Coronary artery (tissue), 2 donors: Measurements from ENCODE around the gene PKN1.
"Not testable (repeated sequence)": the region's sequence is repeated elsewhere in the genome, so short reads cannot be mapped to it uniquely, and the experiment has no call there.

ENCODE experiments used
- DNase-seq: peaks from one replicate; pipeline ENCODE4 v3.0.0-alpha.2; 2017; ENCODE audit warnings: low spot score
- H3K27ac ChIP-seq, 2 donors: fragments of 200-600 bp; sonication (generic); one replicate each; pipeline ENCODE4 v1.5.1; 2016 to 2019
- H3K4me3 ChIP-seq: fragments of 200-600 bp; sonication (generic); 2 replicates; pipeline ENCODE4 v1.5.1; 2016; ENCODE audit warnings: mild to moderate bottlenecking, moderate library complexity
- TF ChIP-seq, protein P1 (sequence below): fragments of 200-600 bp; sonication (generic); IDR thresholded peaks from one replicate; pipeline ENCODE4 v1.5.1; 2019; ENCODE audit warnings: antibody characterized with exemption

The PKN1 gene

DNA sequence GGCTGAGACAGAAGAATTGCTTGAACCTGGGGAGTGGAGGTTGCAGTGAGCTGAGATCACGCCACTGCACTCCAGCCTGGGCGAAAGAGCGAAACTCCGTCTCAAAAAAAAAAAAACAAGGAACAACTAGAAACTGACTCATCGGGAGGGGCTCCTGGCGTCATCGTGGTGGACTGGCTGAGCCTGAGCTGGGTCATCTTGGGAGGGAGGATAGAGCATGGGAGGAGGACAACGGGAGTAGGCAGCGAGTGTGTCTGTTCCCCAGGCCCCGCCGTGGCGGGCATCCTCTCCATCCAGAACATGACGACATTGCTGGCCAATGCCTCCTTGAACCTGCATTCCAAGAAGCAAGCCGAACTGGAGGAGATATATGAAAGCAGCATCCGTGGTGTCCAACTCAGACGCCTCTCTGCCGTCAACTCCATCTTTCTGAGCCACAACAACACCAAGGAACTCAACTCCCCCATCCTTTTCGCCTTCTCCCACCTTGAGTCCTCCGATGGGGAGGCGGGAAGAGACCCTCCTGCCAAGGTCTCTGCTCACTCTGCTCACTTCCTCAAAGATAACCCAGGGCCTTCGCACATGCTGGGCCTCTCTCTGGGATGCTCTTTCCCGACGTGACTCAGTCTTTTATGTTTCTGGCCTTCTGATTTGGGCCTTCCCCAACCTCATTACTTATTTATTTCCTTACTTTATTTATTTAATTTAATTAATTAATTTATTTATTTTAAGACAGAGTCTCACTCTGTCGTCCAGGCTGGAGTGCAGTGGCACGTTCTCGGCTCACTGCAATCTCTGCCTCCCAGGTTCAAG, 30.6 kb upstream of the PKN1 start:
- H3K4me3 ChIP-seq: no peak overlapping the region
- peak overlapping the region; percentile 35 to 77 for H3K27ac ChIP-seq
- no peak for DNase-seq
- TF ChIP-seq, protein P1, sequence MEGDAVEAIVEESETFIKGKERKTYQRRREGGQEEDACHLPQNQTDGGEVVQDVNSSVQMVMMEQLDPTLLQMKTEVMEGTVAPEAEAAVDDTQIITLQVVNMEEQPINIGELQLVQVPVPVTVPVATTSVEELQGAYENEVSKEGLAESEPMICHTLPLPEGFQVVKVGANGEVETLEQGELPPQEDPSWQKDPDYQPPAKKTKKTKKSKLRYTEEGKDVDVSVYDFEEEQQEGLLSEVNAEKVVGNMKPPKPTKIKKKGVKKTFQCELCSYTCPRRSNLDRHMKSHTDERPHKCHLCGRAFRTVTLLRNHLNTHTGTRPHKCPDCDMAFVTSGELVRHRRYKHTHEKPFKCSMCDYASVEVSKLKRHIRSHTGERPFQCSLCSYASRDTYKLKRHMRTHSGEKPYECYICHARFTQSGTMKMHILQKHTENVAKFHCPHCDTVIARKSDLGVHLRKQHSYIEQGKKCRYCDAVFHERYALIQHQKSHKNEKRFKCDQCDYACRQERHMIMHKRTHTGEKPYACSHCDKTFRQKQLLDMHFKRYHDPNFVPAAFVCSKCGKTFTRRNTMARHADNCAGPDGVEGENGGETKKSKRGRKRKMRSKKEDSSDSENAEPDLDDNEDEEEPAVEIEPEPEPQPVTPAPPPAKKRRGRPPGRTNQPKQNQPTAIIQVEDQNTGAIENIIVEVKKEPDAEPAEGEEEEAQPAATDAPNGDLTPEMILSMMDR: no peak

DNA sequence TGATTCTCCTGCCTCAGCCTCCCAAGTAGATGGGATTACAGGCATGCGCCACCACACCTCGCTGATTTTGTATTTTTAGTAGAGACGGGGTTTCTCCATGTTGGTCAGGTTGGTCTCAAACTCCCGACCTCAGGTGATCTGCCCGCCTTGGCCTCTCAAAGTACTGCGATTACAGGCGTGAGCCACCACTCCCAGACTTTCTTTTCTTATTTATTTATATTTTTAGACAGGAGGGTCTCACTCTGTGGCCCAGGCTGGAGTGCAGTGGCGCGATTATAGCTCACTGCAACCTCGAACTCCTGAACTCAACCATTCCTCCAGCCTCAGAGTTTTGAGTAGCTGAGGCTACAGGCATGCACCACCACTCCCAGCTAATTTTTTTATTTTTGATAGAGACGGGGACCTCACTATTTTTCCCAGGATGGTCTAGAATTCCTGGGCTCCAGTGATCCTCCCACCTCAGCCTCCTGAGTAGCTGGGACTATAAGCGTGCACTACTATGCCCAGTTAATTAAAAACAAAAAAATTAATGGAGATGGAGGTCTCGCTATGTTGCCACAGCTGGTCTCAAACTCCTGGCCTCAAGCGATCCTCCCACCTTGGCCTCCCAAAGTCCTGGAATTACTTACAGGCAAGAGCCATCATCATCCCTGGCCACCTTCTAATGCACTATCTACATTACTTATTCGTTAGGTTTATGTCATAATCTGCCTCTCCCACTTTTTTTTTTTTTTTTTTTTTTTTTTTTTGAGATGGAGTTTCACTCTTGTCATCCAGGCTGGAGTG, 29.8 kb upstream of the PKN1 start:
- not testable (repeated sequence) for DNase-seq, H3K4me3 ChIP-seq
- H3K27ac ChIP-seq: peak overlapping the region in 1 of 2 donors; percentile 77

DNA sequence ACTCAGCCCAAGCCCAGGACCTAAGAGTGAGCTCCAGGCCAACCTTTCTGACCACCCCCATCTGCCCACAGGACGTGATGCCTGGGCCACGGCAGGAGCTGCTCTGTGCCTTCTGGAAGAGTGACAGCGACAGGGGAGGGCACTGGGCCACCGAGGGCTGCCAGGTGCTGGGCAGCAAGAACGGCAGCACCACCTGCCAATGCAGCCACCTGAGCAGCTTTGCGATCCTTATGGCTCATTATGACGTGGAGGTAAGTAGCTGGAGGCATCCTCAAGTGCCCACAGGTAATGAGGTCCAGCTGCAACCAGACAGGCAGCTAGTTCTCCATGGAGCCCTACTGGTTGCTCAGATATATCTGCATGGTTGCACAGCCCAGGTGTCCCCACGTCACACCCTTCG, 28.8 kb upstream of the PKN1 start:
- no peak for DNase-seq
- H3K4me3 ChIP-seq: no peak overlapping the region
- H3K27ac ChIP-seq: peak overlapping the region in 1 of 2 donors; percentile 15
- TF ChIP-seq, protein P1: no peak

DNA sequence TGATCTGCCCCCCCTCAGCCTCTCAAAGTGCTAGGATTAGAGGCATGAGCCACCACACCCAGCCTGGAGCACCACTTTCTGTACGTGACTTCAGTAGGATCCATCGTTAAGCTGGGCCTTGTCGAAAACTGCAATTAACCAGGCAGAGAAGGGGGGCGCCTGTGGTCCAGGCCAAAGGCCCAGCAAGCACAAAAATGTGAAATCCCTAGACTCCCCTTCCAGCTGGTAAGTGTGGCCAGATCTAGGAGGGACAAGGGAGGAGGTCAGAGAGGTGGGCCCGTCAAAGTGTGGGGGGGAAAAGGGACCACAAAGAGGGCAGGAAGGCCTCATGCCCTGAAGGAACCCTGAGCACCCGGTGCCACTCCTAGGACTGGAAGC, 27.7 kb upstream of the PKN1 start:
- Histone ChIP-seq H3K27ac (peak overlapping the region in 1 of 2 donors; percentile 89), H3K4me3 (no peak overlapping the region)
- TF ChIP-seq, protein P1: no peak
- no peak for DNase-seq

DNA sequence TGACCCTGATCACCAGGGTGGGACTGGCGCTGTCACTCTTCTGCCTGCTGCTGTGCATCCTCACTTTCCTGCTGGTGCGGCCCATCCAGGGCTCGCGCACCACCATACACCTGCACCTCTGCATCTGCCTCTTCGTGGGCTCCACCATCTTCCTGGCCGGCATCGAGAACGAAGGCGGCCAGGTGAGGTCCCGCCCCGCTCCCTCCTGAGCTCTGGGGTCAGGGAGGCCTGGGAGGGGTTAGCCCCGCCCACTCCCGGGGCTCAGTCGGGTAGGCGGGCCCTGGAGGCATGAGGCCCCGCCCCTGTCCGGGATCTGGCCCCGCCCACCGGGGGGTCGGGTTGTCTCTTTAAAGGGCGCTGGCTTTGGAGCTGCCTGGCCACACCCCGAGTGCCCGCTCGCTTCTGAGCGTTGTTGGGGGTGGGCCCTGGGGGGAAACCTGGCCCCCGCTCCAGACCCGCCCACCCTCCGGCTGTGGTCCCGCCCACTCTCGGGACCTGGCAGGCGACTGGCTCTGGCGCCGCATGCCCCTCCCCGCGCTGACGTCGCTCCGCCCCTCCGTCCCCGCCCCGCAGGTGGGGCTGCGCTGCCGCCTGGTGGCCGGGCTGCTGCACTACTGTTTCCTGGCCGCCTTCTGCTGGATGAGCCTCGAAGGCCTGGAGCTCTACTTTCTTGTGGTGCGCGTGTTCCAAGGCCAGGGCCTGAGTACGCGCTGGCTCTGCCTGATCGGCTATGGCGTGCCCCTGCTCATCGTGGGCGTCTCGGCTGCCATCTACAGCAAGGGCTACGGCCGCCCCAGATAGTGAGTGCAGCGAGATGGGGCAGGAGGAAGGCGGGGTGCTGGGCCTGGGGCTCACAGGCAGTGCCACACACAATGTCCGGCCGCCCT, 27.1 kb upstream of the PKN1 start:
- H3K4me3 ChIP-seq: peak overlapping the region; percentile 59
- peak overlapping the region; percentile 59 to 89 for H3K27ac ChIP-seq
- TF ChIP-seq, protein P1: peak; percentile 95
- DNase-seq: peak; percentile 91

DNA sequence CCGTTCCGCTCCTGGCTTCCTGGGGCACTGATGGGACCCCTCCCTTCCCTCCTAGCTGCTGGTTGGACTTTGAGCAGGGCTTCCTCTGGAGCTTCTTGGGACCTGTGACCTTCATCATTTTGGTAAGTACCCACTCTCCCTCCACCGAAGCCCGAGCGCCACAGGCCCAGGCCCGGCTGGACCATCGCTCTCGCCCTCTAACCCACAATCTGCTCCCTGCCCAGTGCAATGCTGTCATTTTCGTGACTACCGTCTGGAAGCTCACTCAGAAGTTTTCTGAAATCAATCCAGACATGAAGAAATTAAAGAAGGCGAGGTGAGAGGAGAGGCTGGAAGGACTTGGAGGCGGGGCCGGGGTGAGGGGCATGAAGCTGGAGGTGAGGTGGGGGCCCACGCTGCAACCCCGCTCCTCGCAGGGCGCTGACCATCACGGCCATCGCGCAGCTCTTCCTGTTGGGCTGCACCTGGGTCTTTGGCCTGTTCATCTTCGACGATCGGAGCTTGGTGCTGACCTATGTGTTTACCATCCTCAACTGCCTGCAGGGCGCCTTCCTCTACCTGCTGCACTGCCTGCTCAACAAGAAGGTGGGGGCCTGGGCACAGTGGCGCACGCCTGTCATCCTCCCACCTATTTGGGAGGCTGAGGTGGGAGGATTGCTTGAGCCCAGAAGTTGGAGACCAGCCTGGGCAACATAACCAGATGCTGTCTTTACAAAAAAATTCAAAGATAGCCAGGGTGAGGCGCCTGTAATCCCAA, 26.3 kb upstream of the PKN1 start:
- DNase-seq: no peak
- TF ChIP-seq, protein P1: no peak
- Histone ChIP-seq H3K4me3 (no peak overlapping the region), H3K27ac (peak overlapping the region; percentile 59 to 89)
